ENCODE results near the gene COL25A1. TPM values are rescaled to one million over a fixed set of nuclear protein-coding genes. Genes with fewer than 3 reads are reported as not detected.

COL25A1 gene
- polyA plus RNA-seq, 3 donors = 14.5 to 20.1 (median 17.1) TPM

DNA sequence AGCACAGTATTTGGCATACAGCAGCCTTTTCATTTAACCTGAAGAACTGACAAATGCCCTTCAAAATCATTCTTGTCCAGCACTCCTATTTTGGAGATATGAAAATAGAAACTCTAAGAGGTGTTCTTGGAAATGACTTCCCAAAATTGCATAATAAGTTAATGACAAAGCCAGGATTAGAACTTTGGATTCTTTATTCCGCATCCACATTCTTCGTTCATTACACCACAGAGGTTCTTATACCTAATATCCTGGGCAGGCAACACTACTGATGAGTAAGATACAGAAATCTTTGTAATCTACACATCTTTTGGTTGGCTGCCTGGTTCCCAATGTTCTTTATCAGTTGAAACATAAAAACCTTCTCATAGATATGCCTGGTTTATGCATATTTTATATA, 5.9 kb downstream of the COL25A1 start:
- DNase-seq (ENCODE audit: extremely low read depth in 1 of 11, low read depth in 9 of 11, low spot score in 4 of 11) = no peak

- no peak for DNase-seq (ENCODE audit: extremely low read depth in 1 of 11, low read depth in 9 of 11, low spot score in 4 of 11)
These were observed 7.4 kb downstream of the COL25A1 start for GRCh38 chr4:109295081-109295480.

DNA sequence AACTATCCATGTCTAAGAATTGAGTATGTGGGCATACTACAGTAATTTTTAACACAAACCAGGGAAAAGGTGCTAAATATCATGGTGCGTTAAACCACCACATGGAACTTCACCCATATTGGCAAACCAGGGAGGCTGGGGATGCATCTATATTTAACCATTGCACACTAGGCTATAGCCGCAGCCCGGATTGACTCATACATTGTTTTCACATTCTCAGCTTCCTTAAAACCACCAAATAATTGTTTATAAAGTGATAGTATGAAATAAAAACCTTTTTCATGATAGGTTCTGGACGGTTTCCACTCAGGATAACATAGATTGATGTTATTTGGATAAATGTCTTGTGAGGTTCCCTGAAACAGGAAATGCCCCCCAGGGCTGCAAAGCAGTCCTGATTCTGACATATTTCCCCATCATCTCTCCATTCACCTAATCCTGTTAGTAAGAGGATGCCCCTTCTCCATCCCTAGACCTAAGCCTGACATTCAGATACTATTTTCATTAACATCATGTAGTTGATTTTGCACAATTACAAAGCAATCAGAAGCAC, 7.9 kb downstream of the COL25A1 start:
- no peak for DNase-seq (ENCODE audit: extremely low read depth in 1 of 11, low read depth in 9 of 11, low spot score in 4 of 11)

- no peak for DNase-seq (ENCODE audit: extremely low read depth in 1 of 11, low read depth in 9 of 11, low spot score in 4 of 11)
These were observed 8.5 kb downstream of the COL25A1 start for GRCh38 chr4:109294006-109294405.

- DNase-seq (ENCODE audit: extremely low read depth in 1 of 11, low read depth in 9 of 11, low spot score in 4 of 11) = no peak
These were observed 10.7 kb downstream of the COL25A1 start for GRCh38 chr4:109291707-109292238.

- no peak for DNase-seq (ENCODE audit: extremely low read depth in 1 of 11, low read depth in 9 of 11, low spot score in 4 of 11)
These were observed 11.5 kb downstream of the COL25A1 start for GRCh38 chr4:109290918-109291317.

DNA sequence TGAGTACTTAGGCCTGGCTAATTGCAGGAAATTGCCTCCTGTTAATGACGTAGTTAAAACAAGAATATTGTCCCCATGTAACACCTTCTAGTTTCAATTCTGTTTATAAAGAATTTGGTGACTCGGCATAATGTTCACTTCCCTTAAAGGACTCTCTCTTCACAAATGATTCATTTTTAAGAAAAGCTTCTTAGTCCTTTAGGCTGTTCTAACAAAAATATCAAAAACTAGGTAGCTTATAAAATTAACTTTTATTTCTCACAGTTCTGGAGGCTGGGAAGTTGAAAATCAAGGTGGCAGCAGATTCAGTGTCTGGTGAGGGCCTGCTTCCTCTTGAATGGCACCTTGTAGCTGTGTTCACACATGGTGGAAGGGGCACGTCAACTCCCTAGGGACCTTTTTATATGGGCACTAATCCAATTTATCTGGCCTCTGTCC, 23.8 kb downstream of the COL25A1 start:
- no peak for DNase-seq (ENCODE audit: extremely low read depth in 1 of 11, low read depth in 9 of 11, low spot score in 4 of 11)

- no peak for DNase-seq (ENCODE audit: extremely low read depth in 1 of 11, low read depth in 9 of 11, low spot score in 4 of 11)
These were observed 25.9 kb downstream of the COL25A1 start for GRCh38 chr4:109276482-109277095.

GRCh38 chr4:109275066-109275745, 27.3 kb downstream of the COL25A1 start:
- DNase-seq (ENCODE audit: extremely low read depth in 1 of 11, low read depth in 9 of 11, low spot score in 4 of 11) = no peak

DNA sequence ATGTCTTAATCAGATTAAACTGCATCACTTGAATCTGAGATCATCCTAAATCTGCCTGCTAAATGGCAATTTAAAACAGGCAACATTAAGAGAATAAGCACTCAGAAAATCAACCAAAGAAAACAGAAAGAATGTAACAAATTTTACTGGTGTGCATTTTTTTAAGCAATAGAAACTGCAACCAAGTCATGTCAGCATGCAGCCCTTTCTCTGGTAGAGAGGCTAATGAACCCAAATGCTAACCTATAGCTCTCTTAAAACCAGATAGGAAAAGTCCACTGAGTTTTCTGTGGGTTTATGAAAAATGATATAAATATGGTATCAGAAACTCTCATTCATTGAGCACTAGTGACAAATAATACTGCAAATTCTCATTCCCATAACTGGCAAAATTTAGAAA, 35.6 kb downstream of the COL25A1 start:
- no peak for DNase-seq (ENCODE audit: extremely low read depth in 1 of 11, low read depth in 9 of 11, low spot score in 4 of 11)

DNA sequence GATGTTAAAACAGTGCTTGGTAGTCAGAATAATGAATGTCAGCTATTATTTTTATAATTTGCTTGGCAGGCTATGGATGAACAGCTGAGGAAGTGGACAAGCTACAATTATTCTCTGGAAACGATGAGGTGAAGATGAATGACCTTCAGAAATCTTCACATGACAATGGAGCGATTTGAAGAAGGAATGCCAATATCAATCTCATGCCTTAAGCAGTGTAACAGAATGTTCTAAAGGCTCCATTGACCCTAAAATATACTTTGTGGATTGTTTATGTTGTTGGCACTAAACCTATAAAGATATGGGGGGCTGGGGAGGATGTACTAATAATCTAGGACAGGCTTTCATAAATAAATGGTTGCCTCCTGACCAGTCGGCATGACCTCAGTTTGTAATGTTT, 36.2 kb downstream of the COL25A1 start:
- DNase-seq (ENCODE audit: extremely low read depth in 1 of 11, low read depth in 9 of 11, low spot score in 4 of 11) = no peak

GRCh38 chr4:109263721-109264120, 38.7 kb downstream of the COL25A1 start:
- no peak for DNase-seq (ENCODE audit: extremely low read depth in 1 of 11, low read depth in 9 of 11, low spot score in 4 of 11)

- DNase-seq (ENCODE audit: extremely low read depth in 1 of 11, low read depth in 9 of 11, low spot score in 4 of 11) = no peak
These were observed 45.6 kb downstream of the COL25A1 start for GRCh38 chr4:109256818-109257217.

- no peak for DNase-seq (ENCODE audit: extremely low read depth in 1 of 11, low read depth in 9 of 11, low spot score in 4 of 11)
These were observed 47.6 kb downstream of the COL25A1 start for GRCh38 chr4:109254845-109255244.

DNA sequence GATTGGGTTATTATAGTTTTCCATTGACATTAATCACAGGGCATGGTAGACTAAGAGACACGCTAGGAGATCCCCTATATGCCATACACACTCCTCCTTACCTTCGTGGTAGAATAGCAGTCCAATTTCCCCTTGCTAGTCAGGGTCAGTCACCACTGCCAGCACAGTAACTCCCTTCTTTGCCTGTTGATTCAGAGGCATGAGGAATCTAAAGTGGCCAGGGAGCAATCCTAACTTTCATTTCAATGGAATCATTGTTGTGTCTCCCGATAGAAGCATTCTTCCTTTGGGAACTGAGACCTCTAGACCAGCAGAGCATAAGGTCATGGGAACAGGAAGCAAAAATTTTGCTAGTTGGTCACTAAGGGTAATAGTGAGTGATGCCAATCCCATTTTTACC, 51.1 kb downstream of the COL25A1 start:
- DNase-seq (ENCODE audit: extremely low read depth in 1 of 11, low read depth in 9 of 11, low spot score in 4 of 11) = no peak

DNA sequence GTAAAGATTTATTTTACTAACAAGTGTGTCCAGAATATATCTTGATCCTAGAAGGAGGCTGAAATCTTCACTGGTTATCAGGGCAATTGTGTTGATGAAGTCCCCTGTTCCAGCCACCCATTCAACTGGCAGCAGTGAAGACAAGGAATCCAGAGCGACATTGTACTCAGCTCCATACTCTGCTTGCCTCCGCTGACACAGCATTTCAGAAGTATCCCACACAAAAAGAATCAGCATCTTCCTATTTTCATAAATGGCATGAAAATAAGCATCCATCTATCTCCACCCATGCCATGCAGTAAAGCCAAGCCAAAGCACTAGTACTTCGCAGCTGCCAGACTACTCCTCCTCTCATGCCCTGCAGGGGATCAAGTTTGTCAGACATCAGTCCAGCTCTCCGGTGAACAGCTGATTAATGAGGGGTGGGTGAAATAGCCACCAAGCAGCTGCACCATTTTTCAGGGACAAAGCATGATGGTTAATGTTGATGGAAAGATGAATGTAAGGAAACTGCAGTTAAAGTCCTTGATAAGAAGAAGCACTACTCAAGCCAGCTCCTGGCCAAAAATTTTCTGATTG, 54.0 kb downstream of the COL25A1 start:
- no peak for DNase-seq (ENCODE audit: extremely low read depth in 1 of 11, low read depth in 9 of 11, low spot score in 4 of 11)

DNA sequence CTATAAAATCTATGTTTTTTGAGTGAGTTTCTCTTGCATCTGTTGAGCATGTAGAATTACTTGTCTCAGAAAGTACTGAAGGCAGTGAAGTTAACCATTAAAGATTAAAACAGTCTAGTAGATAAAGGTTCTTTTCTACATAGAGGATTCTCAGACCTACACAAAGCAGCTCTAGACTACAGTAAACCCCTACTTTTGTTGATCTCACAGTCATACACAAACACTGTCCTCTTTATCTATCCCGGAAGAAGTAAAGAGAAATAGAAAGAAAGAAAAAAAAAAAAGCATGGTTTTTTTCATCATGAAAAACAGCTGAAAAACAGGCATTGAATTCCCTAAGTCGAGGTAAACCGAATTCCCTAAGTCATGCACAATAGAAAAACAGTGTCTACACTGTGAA, 58.6 kb downstream of the COL25A1 start:
- no peak for DNase-seq (ENCODE audit: extremely low read depth in 1 of 11, low read depth in 9 of 11, low spot score in 4 of 11)

DNA sequence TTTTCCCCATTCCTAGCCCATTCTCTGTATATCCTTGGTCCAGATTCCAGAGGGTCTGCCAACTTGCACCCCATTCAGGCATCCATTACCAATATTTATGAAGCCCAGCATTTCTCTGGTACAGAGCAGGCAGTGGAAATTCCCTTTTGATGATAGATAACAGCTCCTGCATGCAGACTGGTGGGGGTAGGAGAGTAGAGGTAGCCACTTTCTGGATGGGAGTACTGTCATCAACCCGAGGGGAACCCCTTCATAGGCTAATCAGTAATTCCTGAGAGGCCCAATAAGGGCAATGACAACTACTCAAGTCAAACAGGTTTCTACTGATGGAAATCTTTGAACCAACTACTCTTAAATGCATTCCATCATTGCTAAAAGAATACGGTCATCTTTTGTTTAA, 63.7 kb downstream of the COL25A1 start:
- no peak for DNase-seq (ENCODE audit: extremely low read depth in 1 of 11, low read depth in 9 of 11, low spot score in 4 of 11)

DNA sequence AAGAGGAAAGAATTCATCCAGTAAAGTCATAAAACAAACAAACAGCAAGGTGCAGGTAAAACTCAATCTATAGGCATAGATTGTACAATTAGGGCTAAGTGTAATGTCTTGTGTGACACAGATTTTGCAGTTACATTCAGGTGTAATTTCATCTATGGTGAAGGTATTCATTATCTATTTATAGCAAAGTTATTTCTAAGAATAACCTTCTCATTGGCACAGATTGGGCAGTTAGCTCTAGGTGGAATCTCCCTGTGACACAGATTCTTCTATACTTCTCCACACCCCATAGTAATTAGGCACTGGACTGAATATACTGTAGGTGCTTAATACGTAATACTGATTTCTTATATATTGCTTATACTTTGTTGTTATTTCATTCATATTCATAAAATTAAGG, 66.8 kb downstream of the COL25A1 start:
- DNase-seq (ENCODE audit: extremely low read depth in 1 of 11, low read depth in 9 of 11, low spot score in 4 of 11) = no peak

GRCh38 chr4:109234596-109234995, 67.9 kb downstream of the COL25A1 start:
- DNase-seq (ENCODE audit: extremely low read depth in 1 of 11, low read depth in 9 of 11, low spot score in 4 of 11) = no peak

Data from renal cortex interstitium (tissue), 11 donors.